Upper lobe of left lung (tissue), 6 donors: Measurements from ENCODE around the gene YAF2. TPM values are rescaled to one million over a fixed set of nuclear protein-coding genes. Genes with fewer than 3 reads are reported as not detected.

Source experiments
- ATAC-seq, 2 donors: fragments of 200-7000 bp; cut with Tn5 transposase; one replicate each; pipeline ENCODE4 v1.9.1; 2022; ENCODE audit warnings: mild to moderate bottlenecking in 2 of 2, moderate library complexity in 2 of 2; ENCODE audit not compliant: low FRiP score in 2 of 2
- DNase-seq, 2 donors: peaks; one replicate each; pipeline ENCODE4 v3.0.0-alpha.2; 2019 to 2020
- H3K27ac ChIP-seq, 4 donors: fragments of 200-600 bp; sonication (generic); one replicate each; pipeline ENCODE4 v1.5.1; 2016 to 2019
- H3K27me3 ChIP-seq, 4 donors: fragments of 200-600 bp; sonication (generic); one replicate each; pipeline ENCODE4 v1.5.1; 2017 to 2019
- H3K36me3 ChIP-seq, 4 donors: fragments of 200-600 bp; sonication (generic); one replicate each; pipeline ENCODE4 v1.5.1; 2016 to 2019
- H3K4me1 ChIP-seq, 4 donors: fragments of 200-600 bp; sonication (generic); one replicate each; pipeline ENCODE4 v1.5.1; 2018 to 2019
- H3K4me3 ChIP-seq, 4 donors: fragments of 200-600 bp; sonication (generic); one replicate each; pipeline ENCODE4 v1.5.1; 2017 to 2019; ENCODE audit warnings: mild to moderate bottlenecking in 2 of 4, moderate library complexity in 1 of 4
- H3K9me3 ChIP-seq, 4 donors: fragments of 200-600 bp; sonication (generic); one replicate each; pipeline ENCODE4 v1.5.1; 2018 to 2019
- EP300 ChIP-seq, 4 donors: sonication (generic); formaldehyde crosslinking; IDR thresholded peaks; one replicate each; pipeline ENCODE4 v1.5.1; 2017; ENCODE audit warnings: antibody characterized with exemption in 4 of 4, control low read depth in 2 of 4
- POLR2A ChIP-seq, 4 donors: fragments of 450-650 bp; IDR thresholded peaks; one replicate each; pipeline ENCODE4 v1.5.1; 2016 to 2017; ENCODE audit warnings: antibody characterized with exemption in 4 of 4, mild to moderate bottlenecking in 2 of 4
- POLR2AphosphoS5 ChIP-seq, 2 donors: sonication (generic); formaldehyde crosslinking; IDR thresholded peaks; one replicate each; pipeline ENCODE4 v1.5.1; 2017; ENCODE audit warnings: antibody characterized with exemption in 2 of 2
- WGBS, 2 donors: methylation state at CpG; one replicate each; pipeline ENCODE4 v1.1.5; 2017 to 2018; 5-methylcytosine and 5-hydroxymethylcytosine counted together
- total RNA-seq, 6 donors: library from RNA; depleted of rRNA in 4 of 6; stranded (reverse); fragments of >200 nt in 4 of 6; gene quantifications; one replicate each; pipeline versions ENCODE4 v1.1.0 to v1.2.1, GENCODE V29; 2016 to 2021
- TF ChIP-seq, protein P1 (sequence below), 6 experiments: fragments of 450-650 bp in 4 of 6; fragments of 200-600 bp in 2 of 6; sonication (generic) in 2 of 6; IDR thresholded peaks; one replicate each; pipeline ENCODE4 v1.5.1; 2016 to 2019; ENCODE audit warnings: antibody characterized with exemption in 6 of 6
- donor health status: DM: no; HTN: no; CAD: no; lungs with moderate emphysema.
- donor health status: DM: no; HTN: yes; CAD: no; lungs with severe emphysema.

The YAF2 gene
- total RNA-seq, 6 donors from 2014 or later, result 11.7 to 44.0 (median 29.8) TPM

DNA sequence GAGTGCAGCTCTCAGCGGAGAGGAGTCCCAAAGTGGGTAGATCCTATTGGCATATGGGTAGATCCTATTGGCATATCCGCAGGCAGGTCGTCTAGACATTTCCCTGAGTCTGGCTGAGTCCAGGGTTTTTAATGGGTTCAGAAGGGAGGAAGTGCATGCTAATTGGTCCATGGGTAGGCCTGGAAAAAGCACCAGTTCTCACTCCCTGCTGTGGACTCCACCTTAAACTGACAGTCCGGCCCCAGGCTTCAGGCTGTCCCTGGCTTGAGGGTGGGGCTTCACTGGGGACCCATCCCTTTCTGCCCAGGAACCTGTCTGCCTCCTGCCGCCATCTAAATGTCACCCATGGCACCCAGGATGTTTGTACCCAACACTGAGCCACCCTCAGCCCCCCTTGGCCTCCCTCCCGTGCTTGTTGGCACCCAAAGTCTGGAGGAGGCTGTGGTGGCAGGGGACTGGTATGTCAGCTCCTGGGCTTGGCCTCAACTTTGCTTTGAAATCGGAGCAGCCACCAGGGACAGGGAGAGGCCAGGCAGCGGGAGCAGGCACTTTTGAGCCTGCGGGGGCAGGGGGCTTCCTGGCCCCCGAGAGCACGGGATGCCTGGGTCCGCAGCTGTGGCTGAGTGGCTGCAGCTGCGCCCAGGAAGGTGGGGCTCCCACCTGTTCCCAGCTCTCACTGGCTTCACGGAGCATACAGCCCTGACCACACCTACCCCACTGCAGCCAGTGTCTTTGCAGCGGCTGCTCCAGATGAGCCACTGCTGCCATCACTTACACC is 29.6 kb upstream of the YAF2 start:
- Histone ChIP-seq H3K9me3 (no peaks in the 10 kb centered on the region), H3K4me3 (no peak overlapping the region), H3K4me1 (no peaks in the 10 kb centered on the region), H3K36me3 (no peaks in the 10 kb centered on the region), H3K27ac (no peak overlapping the region), H3K27me3 (no peaks in the 10 kb centered on the region)
- no peak for ATAC-seq
- 78 to 93% methylated on average over 5 to 15 of the region's 15 CpGs for WGBS, 2 donors
- peak in 1 of 2 donors; percentile 50 for DNase-seq
- TF ChIP-seq POLR2AphosphoS5 (IDR thresholded peaks at IDR 0.05) (no peak), POLR2A (IDR thresholded peaks at IDR 0.05) (no peak)

DNA sequence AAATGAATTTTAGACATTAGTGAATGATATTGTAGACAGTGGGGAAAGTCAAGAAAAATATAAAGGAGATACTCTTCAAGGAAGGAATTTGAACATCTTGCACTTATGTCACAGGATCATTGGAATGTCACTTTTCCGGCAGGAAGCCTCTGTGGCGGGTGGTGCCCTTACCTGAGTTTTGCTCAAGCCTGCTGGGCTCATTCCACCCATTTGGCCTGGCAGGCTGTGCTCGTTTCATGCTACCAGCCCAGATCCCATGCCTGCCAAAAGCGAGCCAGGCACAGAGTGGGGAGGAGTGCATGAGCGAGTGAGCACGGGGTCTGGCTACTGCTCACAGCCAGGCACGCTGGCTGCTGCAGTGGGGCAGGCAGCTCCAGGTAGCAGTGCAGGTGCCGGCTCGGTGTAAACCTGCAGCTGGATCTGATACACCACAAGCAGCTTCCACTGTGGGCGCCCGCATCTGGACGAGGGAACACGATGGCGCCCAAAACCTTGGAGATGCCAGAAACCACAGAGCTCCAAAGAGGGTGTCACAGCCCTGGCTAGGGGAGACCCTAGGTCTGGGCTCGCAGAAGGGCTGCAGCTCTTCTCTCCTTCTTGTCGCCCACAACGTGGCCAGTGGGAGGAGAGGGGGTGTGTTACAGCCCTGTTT is 28.7 kb upstream of the YAF2 start:
- WGBS, 2 donors, result 90 to 92% methylated on average over 13 to 17 of the region's 17 CpGs
- H3K4me1 ChIP-seq, result no peaks in the 10 kb centered on the region
- H3K36me3 ChIP-seq, result no peaks in the 10 kb centered on the region
- no peak overlapping the region for H3K27ac ChIP-seq
- ATAC-seq, result no peak
- H3K4me3 ChIP-seq, result no peak overlapping the region
- no peaks in the 10 kb centered on the region for H3K27me3 ChIP-seq
- H3K9me3 ChIP-seq, result no peaks in the 10 kb centered on the region
- TF ChIP-seq POLR2A (IDR thresholded peaks at IDR 0.05), result no peak
- no peak for TF ChIP-seq EP300 (IDR thresholded peaks at IDR 0.05)
- TF ChIP-seq, protein P1, sequence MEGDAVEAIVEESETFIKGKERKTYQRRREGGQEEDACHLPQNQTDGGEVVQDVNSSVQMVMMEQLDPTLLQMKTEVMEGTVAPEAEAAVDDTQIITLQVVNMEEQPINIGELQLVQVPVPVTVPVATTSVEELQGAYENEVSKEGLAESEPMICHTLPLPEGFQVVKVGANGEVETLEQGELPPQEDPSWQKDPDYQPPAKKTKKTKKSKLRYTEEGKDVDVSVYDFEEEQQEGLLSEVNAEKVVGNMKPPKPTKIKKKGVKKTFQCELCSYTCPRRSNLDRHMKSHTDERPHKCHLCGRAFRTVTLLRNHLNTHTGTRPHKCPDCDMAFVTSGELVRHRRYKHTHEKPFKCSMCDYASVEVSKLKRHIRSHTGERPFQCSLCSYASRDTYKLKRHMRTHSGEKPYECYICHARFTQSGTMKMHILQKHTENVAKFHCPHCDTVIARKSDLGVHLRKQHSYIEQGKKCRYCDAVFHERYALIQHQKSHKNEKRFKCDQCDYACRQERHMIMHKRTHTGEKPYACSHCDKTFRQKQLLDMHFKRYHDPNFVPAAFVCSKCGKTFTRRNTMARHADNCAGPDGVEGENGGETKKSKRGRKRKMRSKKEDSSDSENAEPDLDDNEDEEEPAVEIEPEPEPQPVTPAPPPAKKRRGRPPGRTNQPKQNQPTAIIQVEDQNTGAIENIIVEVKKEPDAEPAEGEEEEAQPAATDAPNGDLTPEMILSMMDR (IDR thresholded peaks at IDR 0.05), result no peak
- TF ChIP-seq POLR2AphosphoS5 (IDR thresholded peaks at IDR 0.05), result no peak
- peak in 1 of 2 donors; percentile 44 for DNase-seq

DNA sequence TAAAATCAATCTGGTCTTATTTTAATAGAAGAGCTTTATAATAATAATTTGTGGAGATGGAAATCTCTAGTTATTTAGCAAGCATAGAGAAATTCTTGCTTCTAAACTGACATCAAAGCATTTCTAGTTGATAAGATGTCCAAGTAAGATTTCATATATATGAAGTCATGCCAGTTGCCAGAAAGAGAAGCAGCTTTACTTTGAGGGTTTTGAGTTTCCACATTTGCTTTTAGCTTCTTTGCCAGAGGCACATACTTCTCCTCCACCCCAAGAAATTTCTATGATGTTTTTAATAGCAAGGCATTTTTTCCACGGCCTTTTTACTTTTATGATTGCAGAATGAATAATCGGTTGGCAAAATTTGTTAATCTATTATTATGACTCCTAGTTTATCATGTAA is 24.2 kb upstream of the YAF2 start:
- Histone ChIP-seq H3K9me3 (no peaks in the 10 kb centered on the region), H3K27ac (no peak overlapping the region), H3K4me3 (no peak overlapping the region), H3K27me3 (no peaks in the 10 kb centered on the region), H3K36me3 (no peaks in the 10 kb centered on the region), H3K4me1 (no peaks in the 10 kb centered on the region)
- ATAC-seq, result no peak
- WGBS, 2 donors, result 65 to 74% methylated on average over 2 of the region's 2 CpGs
- DNase-seq, result no peak
- TF ChIP-seq, protein P1 (IDR thresholded peaks at IDR 0.05), result no peak
- TF ChIP-seq POLR2AphosphoS5 (IDR thresholded peaks at IDR 0.05) (no peak), POLR2A (IDR thresholded peaks at IDR 0.05) (no peak), EP300 (IDR thresholded peaks at IDR 0.05) (no peak)

DNA sequence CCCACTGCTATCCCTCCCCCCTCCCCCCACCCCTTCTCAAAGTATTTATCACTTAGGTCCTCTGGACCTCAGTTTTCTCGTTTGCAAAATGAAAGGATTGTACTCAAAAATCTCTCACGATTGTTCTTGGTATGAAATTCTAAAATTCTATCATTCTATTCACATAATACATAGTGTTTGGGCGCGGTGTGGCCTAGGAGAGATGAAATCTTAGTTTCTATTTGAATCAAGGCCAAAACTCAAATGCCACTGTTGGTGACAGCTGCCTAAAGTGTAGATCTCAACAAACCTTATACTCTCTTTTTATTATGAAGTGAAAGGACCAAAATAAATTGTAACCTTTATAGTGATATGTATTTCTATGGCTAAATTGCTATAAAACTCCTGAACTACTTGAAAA is 23.7 kb upstream of the YAF2 start:
- TF ChIP-seq POLR2AphosphoS5 (IDR thresholded peaks at IDR 0.05), result no peak
- no peak for TF ChIP-seq POLR2A (IDR thresholded peaks at IDR 0.05)
- TF ChIP-seq, protein P1 (IDR thresholded peaks at IDR 0.05), result no peak
- TF ChIP-seq EP300 (IDR thresholded peaks at IDR 0.05), result no peak
- 83 to 88% methylated on average over 4 of the region's 4 CpGs for WGBS, 2 donors
- no peak for DNase-seq
- Histone ChIP-seq H3K27ac (no peak overlapping the region), H3K36me3 (no peaks in the 10 kb centered on the region), H3K4me3 (no peak overlapping the region), H3K27me3 (no peaks in the 10 kb centered on the region), H3K9me3 (no peaks in the 10 kb centered on the region), H3K4me1 (no peaks in the 10 kb centered on the region)
- no peak for ATAC-seq

DNA sequence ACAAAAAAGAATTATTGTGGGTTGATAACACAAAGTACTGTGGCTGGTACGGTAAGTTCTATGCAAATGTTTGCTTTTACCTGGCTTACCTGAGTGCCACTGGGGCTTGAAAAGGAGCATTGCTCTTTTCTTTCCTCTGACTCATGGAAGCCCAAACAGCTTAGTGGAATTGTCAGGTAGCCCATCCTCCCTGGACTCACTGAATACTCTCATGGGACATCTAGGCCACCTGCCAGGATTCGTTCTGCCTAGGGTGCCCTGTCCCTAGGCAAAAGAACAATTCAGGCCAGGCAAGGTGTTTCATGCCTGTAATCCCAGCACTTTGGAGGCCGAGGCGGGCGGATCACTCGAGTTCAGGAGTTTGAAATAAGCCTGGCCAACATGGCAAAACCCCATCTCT is 22.5 kb upstream of the YAF2 start:
- ATAC-seq (peak in 1 of 2 donors; percentile 19), DNase-seq (no peak)
- no peaks in the 10 kb centered on the region for H3K4me1 ChIP-seq
- 89 to 94% methylated on average over 6 of the region's 6 CpGs for WGBS, 2 donors
- H3K27me3 ChIP-seq, result no peaks in the 10 kb centered on the region
- H3K27ac ChIP-seq, result no peak overlapping the region
- H3K4me3 ChIP-seq, result no peak overlapping the region
- no peaks in the 10 kb centered on the region for H3K36me3 ChIP-seq
- no peaks in the 10 kb centered on the region for H3K9me3 ChIP-seq
- TF ChIP-seq POLR2AphosphoS5 (IDR thresholded peaks at IDR 0.05) (no peak), POLR2A (IDR thresholded peaks at IDR 0.05) (no peak), EP300 (IDR thresholded peaks at IDR 0.05) (no peak)
- TF ChIP-seq, protein P1 (IDR thresholded peaks at IDR 0.05), result no peak
